BE2C (cell line): ENCODE measurements around the gene NCOA1.

Source experiments
- DNase-seq: peaks from one replicate; pipeline ENCODE4 v3.0.0-alpha.2; 2020
- H3K27me3 ChIP-seq: fragments of 250-450 bp; sonication (Bioruptor Pico); 2 replicates; pipeline ENCODE4 v1.5.1; 2020; ENCODE audit warnings: mild to moderate bottlenecking
- H3K36me3 ChIP-seq: fragments of 250-450 bp; sonication (Bioruptor Pico); 2 replicates; pipeline ENCODE4 v1.5.1; 2020; ENCODE audit warnings: mild to moderate bottlenecking
- H3K4me1 ChIP-seq: fragments of 250-450 bp; sonication (Bioruptor Pico); 2 replicates; pipeline ENCODE4 v1.5.1; 2020
- H3K4me3 ChIP-seq: 2 replicates; pipeline ENCODE4 v1.5.1; 2011; ENCODE audit warnings: low read depth, low read length
- H3K9me3 ChIP-seq: fragments of 250-450 bp; sonication (Bioruptor Pico); 2 replicates; pipeline ENCODE4 v1.5.1; 2020
- CTCF ChIP-seq: IDR thresholded peaks from 2 replicates; pipeline ENCODE4 v1.5.1; 2012; ENCODE audit warnings: mild to moderate bottlenecking, low read depth, low read length

NCOA1 gene

GRCh38 chr2:24472416-24472815 is 18.6 kb upstream of the NCOA1 start:
- DNase-seq: no peak
- no peak for TF ChIP-seq CTCF
- Histone ChIP-seq H3K36me3 (no peaks in the 10 kb centered on the region), H3K9me3 (no peaks in the 10 kb centered on the region), H3K4me3 (no peak overlapping the region), H3K27me3 (no peaks in the 10 kb centered on the region), H3K4me1 (no peaks in the 10 kb centered on the region)

- Histone ChIP-seq H3K4me3 (no peak overlapping the region), H3K27me3 (no peaks in the 10 kb centered on the region), H3K9me3 (no peaks in the 10 kb centered on the region), H3K36me3 (no peaks in the 10 kb centered on the region), H3K4me1 (no peaks in the 10 kb centered on the region)
- DNase-seq: no peak
- no peak for TF ChIP-seq CTCF
Observed at GRCh38 chr2:24473626-24474025, 17.4 kb upstream of the NCOA1 start.

GRCh38 chr2:24474053-24474452 is 17.0 kb upstream of the NCOA1 start:
- H3K4me3 ChIP-seq: no peak overlapping the region
- no peaks in the 10 kb centered on the region; the same call in 1 of the 2 replicates for H3K27me3 ChIP-seq
- DNase-seq: no peak
- no peaks in the 10 kb centered on the region for H3K36me3 ChIP-seq
- no peak for TF ChIP-seq CTCF
- H3K4me1 ChIP-seq: no peaks in the 10 kb centered on the region
- H3K9me3 ChIP-seq: no peaks in the 10 kb centered on the region

GRCh38 chr2:24477229-24477628 is 13.8 kb upstream of the NCOA1 start:
- TF ChIP-seq CTCF: no peak
- H3K36me3 ChIP-seq: no peaks in the 10 kb centered on the region; the same call in 1 of the 2 replicates
- no peak for DNase-seq
- H3K4me1 ChIP-seq: no peaks in the 10 kb centered on the region
- H3K27me3 ChIP-seq: no peaks in the 10 kb centered on the region; the same call in 1 of the 2 replicates
- H3K9me3 ChIP-seq: peaks cover 4% of the 10 kb centered on the region; the same call in 1 of the 2 replicates
- H3K4me3 ChIP-seq: no peak overlapping the region

GRCh38 chr2:24478243-24478642 is 12.8 kb upstream of the NCOA1 start:
- no peaks in the 10 kb centered on the region; the same call in 1 of the 2 replicates for H3K36me3 ChIP-seq

More at GRCh38 chr2:24478243-24478642, 12.8 kb upstream of the NCOA1 start:
- Histone ChIP-seq H3K27me3 (no peaks in the 10 kb centered on the region; the same call in 1 of the 2 replicates), H3K4me1 (no peaks in the 10 kb centered on the region), H3K4me3 (no peak overlapping the region), H3K9me3 (peaks cover 4% of the 10 kb centered on the region; the same call in 1 of the 2 replicates)
- DNase-seq: no peak
- TF ChIP-seq CTCF: no peak
